HL-60 (cell line): Measurements from ENCODE around the gene CFAP97D2.

Source experiments
- GABPA ChIP-seq: IDR thresholded peaks from 2 replicates; pipeline ENCODE4 v1.6.1; 2012; ENCODE audit warnings: low read depth
- SPI1 ChIP-seq: IDR thresholded peaks from 2 replicates; pipeline ENCODE4 v1.6.1; 2012; ENCODE audit warnings: low read depth, mild to moderate bottlenecking, borderline replicate concordance
- TF ChIP-seq, protein P1 (sequence below): IDR thresholded peaks from one replicate; pipeline ENCODE4 v1.5.1; 2011; ENCODE audit warnings: low read length, control low read depth, inconsistent platforms; ENCODE audit not compliant: insufficient read depth

DNA sequence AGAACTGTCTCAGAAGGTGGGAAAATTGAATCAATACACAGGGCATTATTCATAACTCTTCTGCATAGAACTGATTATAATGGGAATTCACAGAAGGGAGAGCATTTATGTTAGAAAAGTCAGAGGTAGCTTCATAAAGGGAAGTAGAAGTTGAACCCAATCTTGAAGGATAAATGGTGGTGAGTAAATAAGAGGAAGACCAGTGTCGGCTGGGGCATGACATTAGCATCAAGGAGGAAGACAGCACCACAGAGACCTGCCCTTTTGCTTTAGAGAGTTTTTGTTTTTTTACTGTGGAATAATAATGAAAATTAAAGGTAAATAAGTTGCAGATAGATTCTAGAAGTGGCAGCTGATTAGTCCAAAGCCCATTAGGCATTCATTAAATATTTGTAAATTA is 77.5 kb downstream of the CFAP97D2 start:
- TF ChIP-seq, protein P1, sequence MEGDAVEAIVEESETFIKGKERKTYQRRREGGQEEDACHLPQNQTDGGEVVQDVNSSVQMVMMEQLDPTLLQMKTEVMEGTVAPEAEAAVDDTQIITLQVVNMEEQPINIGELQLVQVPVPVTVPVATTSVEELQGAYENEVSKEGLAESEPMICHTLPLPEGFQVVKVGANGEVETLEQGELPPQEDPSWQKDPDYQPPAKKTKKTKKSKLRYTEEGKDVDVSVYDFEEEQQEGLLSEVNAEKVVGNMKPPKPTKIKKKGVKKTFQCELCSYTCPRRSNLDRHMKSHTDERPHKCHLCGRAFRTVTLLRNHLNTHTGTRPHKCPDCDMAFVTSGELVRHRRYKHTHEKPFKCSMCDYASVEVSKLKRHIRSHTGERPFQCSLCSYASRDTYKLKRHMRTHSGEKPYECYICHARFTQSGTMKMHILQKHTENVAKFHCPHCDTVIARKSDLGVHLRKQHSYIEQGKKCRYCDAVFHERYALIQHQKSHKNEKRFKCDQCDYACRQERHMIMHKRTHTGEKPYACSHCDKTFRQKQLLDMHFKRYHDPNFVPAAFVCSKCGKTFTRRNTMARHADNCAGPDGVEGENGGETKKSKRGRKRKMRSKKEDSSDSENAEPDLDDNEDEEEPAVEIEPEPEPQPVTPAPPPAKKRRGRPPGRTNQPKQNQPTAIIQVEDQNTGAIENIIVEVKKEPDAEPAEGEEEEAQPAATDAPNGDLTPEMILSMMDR, result no peak
- peak; percentile 71; the same call in 1 of the 2 replicates for TF ChIP-seq SPI1
- TF ChIP-seq GABPA, result no peak
